Stomach (tissue), 4 donors: ENCODE results near the gene STIP1.

Experiments
- CTCF ChIP-seq, 7 experiments: fragments of 450-650 bp in 4 of 7; fragments of 200-600 bp in 3 of 7; sonication (generic) in 3 of 7; IDR thresholded peaks; one replicate each; pipeline ENCODE4 v1.5.1; 2016 to 2019; ENCODE audit warnings: antibody characterized with exemption in 7 of 7, control low read depth in 2 of 7, mild to moderate bottlenecking in 1 of 7
- POLR2A ChIP-seq, 4 donors: fragments of 450-650 bp; IDR thresholded peaks; one replicate each; pipeline ENCODE4 v1.6.1; 2016; ENCODE audit warnings: antibody characterized with exemption in 4 of 4, control low read depth in 2 of 4, mild to moderate bottlenecking in 1 of 4, moderate library complexity in 1 of 4

DNA sequence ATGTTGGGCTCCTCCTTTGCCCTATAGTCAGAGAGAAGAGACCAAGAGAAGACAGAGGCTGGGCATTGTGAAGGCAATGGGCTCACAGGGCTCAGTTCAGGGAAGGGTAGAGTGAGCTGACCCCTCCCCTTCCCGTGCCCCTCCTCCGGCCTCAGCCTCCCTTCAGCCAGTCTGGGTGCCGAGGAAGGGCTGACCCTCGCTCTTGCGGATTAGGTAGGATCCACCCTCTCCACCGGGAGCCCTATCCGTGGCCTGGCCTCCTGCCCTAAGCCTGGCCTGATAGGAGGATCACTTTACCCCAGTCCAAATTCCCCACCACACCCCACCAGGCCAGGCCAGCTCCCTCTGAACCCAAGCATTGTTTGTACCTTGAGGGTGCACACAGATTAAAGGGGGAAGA is 62.6 kb downstream of the STIP1 start:
- TF ChIP-seq POLR2A (IDR thresholded peaks at IDR 0.05) (no peak), CTCF (IDR thresholded peaks at IDR 0.05) (no peak)
